GM13977 (cell line): ENCODE data around the gene PTAR1.

Source experiments
- DNase-seq: peaks from one replicate; pipeline ENCODE4 v3.0.0; 2012; ENCODE audit warnings: low spot score
- in situ Hi-C: fragments of 300-500 bp; cut with MboI; formaldehyde crosslinking; loops from one replicate; pipeline ENCODE4 v1.12.0; 2022; ENCODE audit warnings: low sequenced_read_pairs, low pct_unique_long_range_greater_than_20kb, mixed read lengths, inconsistent platforms; ENCODE audit not compliant: unreplicated experiment
- TF ChIP-seq, protein P1 (sequence below): IDR thresholded peaks from 2 replicates; pipeline ENCODE4 v1.5.1; 2012; ENCODE audit warnings: mild to moderate bottlenecking, control low read depth; ENCODE audit not compliant: insufficient read depth; ENCODE audit errors: extremely low read depth, missing control alignments

Gene PTAR1

DNA sequence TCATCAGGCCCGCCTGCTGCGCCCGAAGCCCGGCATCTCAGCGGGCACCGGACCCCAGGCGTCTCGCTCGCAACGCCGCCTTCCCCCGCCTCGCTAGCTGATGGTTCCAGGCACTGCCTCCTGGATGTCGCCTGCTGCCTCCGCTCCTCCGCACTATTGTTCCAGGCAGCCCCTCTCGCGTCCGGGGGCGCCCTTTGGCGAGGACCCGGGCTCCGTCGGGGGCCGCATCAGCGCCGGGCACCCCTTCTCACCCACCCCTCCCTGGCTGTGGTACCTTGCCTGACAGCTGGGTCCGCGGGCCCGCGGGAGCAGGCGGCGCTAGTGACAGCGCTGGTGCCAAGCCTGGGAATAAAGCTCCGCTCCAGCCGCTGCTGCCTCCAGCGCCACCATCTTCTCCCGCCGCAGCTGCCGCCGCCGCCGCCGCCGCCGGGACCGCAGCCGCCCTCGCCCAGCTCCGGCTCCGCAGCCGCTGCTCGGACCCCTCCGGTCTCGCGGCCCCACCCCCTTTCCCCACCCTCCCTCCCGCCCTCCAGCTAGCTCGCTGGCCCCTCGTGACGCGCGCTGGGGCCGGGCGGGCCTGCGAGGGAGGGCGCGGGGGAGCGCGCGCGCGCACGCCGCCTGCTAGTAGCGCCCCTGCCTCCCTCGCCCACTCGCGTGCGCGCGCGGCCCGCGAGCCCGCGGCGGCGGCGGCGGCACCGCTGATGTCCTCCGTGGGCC lies 87.8 kb downstream of the PTAR1 start, which contains the start of gene APBA1:
Gene APBA1 (minus strand): TSS at position 493 of the 717 bp plus-strand sequence.
- DNase-seq, result peak; percentile 52
- in situ Hi-C loops, result no loop called here
- TF ChIP-seq, protein P1, sequence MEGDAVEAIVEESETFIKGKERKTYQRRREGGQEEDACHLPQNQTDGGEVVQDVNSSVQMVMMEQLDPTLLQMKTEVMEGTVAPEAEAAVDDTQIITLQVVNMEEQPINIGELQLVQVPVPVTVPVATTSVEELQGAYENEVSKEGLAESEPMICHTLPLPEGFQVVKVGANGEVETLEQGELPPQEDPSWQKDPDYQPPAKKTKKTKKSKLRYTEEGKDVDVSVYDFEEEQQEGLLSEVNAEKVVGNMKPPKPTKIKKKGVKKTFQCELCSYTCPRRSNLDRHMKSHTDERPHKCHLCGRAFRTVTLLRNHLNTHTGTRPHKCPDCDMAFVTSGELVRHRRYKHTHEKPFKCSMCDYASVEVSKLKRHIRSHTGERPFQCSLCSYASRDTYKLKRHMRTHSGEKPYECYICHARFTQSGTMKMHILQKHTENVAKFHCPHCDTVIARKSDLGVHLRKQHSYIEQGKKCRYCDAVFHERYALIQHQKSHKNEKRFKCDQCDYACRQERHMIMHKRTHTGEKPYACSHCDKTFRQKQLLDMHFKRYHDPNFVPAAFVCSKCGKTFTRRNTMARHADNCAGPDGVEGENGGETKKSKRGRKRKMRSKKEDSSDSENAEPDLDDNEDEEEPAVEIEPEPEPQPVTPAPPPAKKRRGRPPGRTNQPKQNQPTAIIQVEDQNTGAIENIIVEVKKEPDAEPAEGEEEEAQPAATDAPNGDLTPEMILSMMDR, result no peak

DNA sequence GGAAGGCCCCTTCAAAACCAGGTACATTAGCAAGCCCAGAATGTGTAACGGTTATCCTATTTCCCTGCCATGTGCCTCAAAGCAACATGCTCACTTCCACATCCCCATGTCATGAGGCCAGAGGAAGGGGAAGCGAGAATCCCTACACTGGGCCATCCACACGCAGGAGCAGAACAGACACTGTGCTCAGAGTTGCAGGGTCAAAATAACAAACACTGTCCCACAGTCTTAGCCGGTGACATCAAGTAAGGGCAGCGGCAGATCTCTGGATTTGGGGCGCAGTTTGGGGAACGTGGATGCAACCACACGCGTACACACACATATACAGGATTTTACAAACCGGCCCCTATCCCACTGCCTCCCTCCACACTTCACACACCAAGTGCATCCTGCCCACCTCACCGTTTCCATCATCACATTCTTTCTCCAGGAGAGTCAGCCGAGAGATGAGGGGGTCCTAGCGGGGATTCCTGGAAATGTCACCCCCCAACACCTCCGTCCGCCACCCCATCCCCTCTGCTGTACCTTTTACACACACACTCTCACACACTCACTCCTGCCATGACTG lies 88.4 kb downstream of the PTAR1 start:
- in situ Hi-C loops, result no loop called here
- TF ChIP-seq, protein P1, result no peak
- DNase-seq, result no peak

DNA sequence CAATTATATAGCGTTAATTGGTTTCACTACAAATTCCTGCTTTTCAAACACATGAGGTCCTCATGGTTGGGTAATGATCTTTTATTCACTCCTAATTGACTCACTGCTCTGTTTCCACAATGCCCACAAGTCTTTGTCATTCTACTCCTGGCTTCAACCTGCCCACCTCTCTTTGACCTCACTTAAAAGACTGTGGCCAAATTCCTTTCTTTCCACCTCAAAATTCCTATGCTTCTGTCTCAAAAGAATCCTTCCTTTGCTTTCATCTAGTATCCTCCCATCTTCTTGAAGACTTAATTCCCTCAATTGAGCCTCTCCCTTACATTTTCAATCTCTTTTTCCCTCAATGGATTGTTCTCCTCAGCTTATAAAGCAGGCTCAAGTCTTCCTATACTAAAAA lies 92.5 kb downstream of the PTAR1 start:
- in situ Hi-C loops, result no loop called here
- TF ChIP-seq, protein P1, result no peak
- DNase-seq, result no peak

DNA sequence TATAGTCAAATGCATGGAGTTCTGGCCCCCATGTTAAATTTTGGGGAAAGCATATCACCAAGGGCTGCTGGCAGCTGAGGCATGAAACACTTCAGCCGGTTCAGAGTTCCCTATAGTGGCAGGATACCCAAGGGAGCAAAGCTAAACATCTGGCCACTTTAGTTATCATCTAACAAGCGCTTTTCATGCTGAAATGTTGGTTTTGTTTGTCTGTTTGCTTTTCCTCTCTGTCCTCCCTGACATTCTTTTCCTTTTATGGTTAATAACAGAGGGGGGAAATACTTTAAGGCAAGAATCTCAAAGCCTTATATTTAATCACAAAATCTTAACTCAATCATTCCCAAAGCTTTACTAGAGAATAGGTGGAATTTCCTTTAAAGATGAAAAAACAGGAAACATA lies 99.5 kb downstream of the PTAR1 start:
- in situ Hi-C loops, result no loop called here
- TF ChIP-seq, protein P1, result no peak
- no peak for DNase-seq
